SKM-1 treated with dmso at 0.1 percent for 144 hours (cell line): ENCODE data around the gene NKX3-2.

Experiments
- DNase-seq: peaks from one replicate; lab custom pipeline; 2025; ENCODE audit not compliant: unreplicated experiment; lab: John Stamatoyannopoulos, UW

NKX3-2 gene

GRCh38 chr4:13546142-13546940 is 2.0 kb upstream of the NKX3-2 start:
- no peak for DNase-seq

- no peak for DNase-seq
Observed at GRCh38 chr4:13545394-13545808, 1.1 kb upstream of the NKX3-2 start.

DNA sequence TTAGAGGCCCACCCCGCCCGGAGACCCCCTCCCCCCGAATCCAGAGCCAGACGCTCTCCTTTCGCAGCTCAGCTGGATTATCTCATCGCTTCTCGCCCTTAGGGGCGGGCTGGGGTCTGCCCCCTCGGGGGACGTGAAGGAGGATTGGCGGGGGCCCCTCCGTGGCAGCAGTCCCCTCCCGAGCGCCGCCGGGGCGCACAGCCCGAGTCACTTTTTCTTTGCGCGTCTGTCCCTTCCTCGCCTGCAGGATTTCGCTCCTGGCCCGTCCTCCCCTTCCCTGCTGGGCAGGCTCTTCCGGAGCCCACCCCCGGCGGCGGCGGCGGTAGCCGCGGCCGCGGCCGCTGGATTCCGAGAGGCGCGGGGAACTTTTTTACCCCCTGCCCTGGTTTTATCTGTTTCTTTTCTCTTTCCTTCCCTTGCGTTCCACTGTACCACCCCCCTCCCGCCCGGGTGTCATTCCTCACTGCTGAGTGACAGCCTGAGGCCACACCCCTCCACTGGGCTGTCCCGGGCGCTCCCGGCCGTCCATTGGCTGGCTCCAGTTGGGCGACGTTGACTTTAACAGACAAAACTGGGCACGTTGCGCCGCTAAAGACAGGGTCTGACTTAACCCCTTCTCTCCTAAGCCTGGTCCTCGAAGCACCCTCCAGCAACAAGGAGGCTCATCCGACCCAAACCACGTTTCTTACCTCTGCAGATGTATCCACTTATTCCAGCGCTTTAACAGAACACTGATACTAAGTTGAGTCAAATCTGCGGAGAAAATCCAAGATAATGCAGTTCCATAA is 492 bp upstream of the NKX3-2 start:
- DNase-seq, result no peak

DNA sequence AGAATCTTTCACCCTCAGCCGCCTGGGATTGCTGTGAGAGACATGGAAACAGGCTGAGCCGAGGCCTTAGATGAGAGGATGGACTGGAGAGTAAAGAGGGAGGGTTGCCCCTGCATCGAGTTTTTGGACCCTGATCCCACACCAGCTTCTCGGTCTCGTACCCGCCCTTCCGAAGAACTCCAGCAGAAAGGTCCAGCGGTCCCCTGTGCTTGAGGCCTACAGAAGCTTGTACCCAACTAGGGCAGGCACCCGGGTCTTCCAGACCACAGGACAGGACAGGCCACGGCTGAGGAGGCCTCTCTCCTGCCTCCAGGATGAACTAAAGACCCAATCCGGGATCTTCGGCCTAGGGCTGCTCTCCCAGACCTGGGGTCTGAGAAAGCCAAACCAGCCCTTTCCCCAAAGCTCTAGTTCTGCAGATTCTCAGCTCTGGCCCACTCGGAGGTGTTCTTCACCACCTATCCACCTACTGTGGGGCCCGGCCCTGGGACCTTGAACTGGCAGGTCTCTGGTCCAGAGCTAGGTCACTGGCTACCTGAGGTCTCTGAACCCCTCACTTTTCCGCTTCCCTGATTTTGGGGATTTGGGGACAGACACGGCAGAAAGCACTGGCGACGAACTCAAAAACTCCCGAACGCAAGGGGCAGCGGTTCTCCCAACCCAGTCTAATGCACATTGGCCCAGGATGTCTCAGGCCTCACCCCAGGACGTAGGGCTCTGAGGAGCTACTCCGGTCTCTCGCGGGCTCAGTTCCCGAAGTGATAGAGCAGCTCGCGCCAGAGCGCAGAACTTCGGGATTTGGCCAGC is 1.1 kb downstream of the NKX3-2 start:
- DNase-seq, result no peak

- DNase-seq, result no peak
Observed at GRCh38 chr4:13542577-13543031, 1.7 kb downstream of the NKX3-2 start.

GRCh38 chr4:13541720-13542576 is 2.4 kb downstream of the NKX3-2 start:
- DNase-seq, result no peak

DNA sequence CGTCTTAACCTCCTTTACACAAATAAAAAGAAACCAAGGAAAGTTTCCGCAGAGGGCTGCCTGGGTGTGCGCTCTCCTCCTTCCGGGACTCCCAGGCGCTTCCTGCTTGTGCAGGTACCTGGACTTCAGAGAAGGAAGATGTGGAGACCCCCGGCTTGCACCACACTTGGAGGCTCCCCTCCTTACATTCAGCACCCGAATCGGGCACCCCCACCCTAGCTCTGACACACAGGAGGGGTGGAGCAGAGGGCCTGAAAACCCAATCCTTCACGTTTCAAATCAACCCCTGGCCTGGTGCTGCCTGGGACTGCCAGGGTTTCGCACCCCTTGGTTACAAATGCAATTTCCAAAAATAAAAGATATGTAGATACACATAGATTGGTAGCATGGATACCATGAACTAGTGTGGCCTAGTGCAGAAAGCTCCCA is 3.1 kb downstream of the NKX3-2 start:
- DNase-seq, result no peak

- DNase-seq, result no peak
Observed at GRCh38 chr4:13540446-13541175, 3.7 kb downstream of the NKX3-2 start.

- DNase-seq, result no peak
Observed at GRCh38 chr4:13539619-13540445, 4.5 kb downstream of the NKX3-2 start.

DNA sequence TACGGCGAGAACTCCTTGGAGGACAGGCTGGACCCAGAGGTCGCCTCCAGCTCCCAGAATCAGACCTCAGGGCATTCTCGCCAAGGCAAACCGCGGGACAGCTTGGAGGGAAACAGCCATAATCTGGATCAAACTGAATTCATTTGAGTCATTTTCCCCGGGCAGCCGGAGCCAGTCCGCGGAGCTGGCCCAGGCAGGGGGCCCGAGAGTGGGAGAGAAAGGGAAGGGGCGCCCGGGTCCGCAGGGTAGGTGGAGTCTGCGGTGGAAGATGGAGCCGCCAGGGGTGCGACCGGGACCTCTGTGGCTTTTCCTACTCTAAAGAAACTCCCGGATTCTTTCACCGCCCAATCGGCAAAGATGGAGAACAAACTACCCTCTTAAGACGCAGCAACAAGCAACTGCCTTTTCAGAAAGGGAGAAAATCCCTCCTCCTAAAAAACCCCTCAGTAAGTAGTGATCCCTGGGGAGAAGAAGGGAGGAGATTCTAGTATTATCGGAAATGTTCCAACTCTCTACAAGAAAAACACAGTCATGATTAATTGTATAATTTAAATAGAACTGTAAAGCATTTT is 5.2 kb downstream of the NKX3-2 start:
- DNase-seq, result no peak

DNA sequence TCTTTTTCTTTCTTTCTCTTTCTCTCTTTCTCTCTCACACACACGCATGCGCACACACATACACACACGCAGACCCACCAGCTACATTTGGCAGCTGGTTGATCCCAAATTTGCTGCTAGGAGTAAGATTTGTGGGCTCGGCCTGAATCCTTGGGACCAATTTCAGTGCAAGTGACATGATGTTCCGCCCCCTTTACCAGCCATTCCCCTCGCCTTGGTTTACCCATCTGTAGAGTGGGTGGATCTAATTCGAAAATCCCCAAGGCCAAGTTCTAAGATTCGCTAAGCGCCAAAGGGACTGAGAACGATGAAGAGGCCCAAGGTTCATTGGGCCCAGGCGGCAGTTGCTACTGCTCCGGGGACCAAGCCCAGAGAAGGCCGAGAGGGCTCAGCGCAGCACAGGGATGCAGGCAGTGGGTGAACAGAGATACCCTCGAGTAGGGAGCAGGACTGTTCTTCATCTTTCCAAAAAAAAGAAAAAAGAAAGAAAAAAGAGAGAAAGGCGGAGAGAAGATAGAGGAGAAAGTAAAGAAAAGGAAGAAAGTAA is 5.8 kb downstream of the NKX3-2 start:
- DNase-seq, result no peak

- no peak for DNase-seq
Observed at GRCh38 chr4:13537832-13538177, 6.5 kb downstream of the NKX3-2 start.

- DNase-seq, result no peak
Observed at GRCh38 chr4:13537011-13537831, 7.1 kb downstream of the NKX3-2 start.

- no peak for DNase-seq
Observed at GRCh38 chr4:13536607-13537006, 7.7 kb downstream of the NKX3-2 start.

DNA sequence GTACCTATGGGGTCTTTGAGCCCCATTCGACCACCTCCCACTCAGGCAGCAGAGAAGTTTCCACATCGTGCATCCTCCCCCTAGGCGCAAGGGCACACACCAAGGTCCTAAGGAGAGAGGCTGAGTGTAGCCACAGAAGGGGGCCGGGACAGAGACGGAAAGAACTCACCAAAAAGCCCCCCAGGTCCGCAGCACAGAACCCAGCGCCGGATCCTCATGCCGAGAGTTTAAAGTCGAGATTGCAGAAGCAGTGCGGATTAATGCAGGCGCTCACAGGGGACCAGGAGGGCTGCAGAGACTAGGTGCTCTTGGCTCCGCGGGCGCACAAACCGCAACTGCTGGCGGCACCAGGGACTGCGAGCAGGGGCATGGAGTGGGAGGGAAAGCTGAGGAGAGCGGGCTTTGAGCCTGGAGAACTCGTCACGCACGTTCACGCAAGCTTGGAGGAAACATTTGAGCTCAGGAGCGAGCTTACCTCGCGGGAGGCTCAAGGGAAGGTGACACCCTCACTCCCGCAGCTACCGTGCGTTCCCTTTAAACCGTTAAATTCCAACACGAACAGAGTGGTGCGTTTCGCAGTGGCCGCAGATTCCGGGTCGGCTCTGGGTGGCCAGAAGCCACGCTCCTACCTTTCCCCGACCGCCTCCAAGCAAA is 8.5 kb downstream of the NKX3-2 start:
- DNase-seq, result no peak

- no peak for DNase-seq
Observed at GRCh38 chr4:13535118-13535517, 9.2 kb downstream of the NKX3-2 start.
